PFSK-1 (cell line): ENCODE results near the gene PPP1R3D.

ENCODE experiments used
- POLR2AphosphoS5 ChIP-seq: IDR thresholded peaks from 2 replicates; pipeline ENCODE4 v1.6.1; 2012; ENCODE audit warnings: low read depth, mild to moderate bottlenecking, control low read depth, low read length, moderate library complexity
- TF ChIP-seq, protein P1 (sequence below), 2 experiments: IDR thresholded peaks; 2 replicates each; pipeline versions ENCODE4 v1.6.1 to v1.8.0; 2011 to 2012; ENCODE audit warnings: low read depth in 2 of 2, low read length in 2 of 2, control low read depth in 1 of 2, inconsistent platforms in 1 of 2, mild to moderate bottlenecking in 1 of 2, moderate library complexity in 1 of 2; ENCODE audit not compliant: insufficient read depth in 1 of 2

DNA sequence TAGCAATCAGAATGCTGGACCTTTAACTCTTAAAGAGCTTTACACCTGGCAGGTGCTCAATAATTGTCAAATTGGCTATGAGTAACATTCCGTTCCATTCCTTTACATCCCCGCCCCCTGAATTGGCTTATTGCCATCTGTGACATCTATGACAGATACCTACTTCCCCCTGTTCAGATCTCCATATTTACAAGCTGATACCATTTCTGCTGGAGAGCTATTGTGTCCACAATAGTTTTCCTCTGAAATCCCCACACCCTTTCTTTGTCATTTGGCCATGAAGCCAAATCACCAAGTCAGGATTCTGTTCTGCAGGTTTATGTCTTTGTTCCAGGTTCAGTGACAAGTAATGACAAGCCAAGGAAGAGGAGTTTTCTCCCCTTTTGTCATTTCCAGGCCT is 21.3 kb upstream of the PPP1R3D start:
- TF ChIP-seq, protein P1, sequence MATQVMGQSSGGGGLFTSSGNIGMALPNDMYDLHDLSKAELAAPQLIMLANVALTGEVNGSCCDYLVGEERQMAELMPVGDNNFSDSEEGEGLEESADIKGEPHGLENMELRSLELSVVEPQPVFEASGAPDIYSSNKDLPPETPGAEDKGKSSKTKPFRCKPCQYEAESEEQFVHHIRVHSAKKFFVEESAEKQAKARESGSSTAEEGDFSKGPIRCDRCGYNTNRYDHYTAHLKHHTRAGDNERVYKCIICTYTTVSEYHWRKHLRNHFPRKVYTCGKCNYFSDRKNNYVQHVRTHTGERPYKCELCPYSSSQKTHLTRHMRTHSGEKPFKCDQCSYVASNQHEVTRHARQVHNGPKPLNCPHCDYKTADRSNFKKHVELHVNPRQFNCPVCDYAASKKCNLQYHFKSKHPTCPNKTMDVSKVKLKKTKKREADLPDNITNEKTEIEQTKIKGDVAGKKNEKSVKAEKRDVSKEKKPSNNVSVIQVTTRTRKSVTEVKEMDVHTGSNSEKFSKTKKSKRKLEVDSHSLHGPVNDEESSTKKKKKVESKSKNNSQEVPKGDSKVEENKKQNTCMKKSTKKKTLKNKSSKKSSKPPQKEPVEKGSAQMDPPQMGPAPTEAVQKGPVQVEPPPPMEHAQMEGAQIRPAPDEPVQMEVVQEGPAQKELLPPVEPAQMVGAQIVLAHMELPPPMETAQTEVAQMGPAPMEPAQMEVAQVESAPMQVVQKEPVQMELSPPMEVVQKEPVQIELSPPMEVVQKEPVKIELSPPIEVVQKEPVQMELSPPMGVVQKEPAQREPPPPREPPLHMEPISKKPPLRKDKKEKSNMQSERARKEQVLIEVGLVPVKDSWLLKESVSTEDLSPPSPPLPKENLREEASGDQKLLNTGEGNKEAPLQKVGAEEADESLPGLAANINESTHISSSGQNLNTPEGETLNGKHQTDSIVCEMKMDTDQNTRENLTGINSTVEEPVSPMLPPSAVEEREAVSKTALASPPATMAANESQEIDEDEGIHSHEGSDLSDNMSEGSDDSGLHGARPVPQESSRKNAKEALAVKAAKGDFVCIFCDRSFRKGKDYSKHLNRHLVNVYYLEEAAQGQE (IDR thresholded peaks at IDR 0.05; ENCODE audit: insufficient read depth in 1 of 2, low read depth in 2 of 2, low read length in 2 of 2), result no peak
- no peak for TF ChIP-seq POLR2AphosphoS5
